ENCODE results near the gene FADS6.

DNA sequence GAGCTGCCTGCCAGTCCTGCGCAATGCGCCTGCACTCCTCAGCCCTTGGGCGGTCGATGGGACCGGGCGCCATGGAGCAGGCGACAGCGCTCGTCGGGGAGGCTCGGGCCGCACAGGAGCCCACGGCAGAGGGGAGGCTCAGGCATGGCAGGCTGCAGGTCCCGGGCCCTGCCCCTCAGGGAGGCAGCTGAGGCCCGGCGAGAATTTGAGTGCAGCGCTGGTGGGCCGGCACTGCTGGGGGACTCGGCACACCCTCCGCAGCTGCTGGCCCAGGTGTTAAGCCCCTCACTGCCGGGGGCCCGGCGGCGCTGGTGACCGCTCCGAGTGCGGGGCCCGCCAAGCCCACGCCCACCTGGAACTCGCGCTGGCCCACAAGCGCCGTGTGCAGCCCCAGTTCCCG lies 13.6 kb upstream of the FADS6 start:
- TF ChIP-seq POLR2A (IDR thresholded peaks at IDR 0.05; ENCODE audit: low read depth, low read length) (no peak), POLR2AphosphoS5 (IDR thresholded peaks at IDR 0.05; ENCODE audit: insufficient read depth, low read depth, low read length) (no peak), EZH2 (IDR thresholded peaks at IDR 0.05; ENCODE audit: borderline replicate concordance, low read depth, low read length, severe bottlenecking) (no peak), FOS (IDR thresholded peaks at IDR 0.05; ENCODE audit: borderline replicate concordance, insufficient read depth, low read length) (no peak)
- TF ChIP-seq, protein P1, sequence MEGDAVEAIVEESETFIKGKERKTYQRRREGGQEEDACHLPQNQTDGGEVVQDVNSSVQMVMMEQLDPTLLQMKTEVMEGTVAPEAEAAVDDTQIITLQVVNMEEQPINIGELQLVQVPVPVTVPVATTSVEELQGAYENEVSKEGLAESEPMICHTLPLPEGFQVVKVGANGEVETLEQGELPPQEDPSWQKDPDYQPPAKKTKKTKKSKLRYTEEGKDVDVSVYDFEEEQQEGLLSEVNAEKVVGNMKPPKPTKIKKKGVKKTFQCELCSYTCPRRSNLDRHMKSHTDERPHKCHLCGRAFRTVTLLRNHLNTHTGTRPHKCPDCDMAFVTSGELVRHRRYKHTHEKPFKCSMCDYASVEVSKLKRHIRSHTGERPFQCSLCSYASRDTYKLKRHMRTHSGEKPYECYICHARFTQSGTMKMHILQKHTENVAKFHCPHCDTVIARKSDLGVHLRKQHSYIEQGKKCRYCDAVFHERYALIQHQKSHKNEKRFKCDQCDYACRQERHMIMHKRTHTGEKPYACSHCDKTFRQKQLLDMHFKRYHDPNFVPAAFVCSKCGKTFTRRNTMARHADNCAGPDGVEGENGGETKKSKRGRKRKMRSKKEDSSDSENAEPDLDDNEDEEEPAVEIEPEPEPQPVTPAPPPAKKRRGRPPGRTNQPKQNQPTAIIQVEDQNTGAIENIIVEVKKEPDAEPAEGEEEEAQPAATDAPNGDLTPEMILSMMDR (IDR thresholded peaks at IDR 0.05; ENCODE audit: extremely low read depth in 1 of 2, insufficient read depth in 1 of 2, low read depth in 1 of 2, low read length in 2 of 2): no peak
- TF ChIP-seq, protein P2, sequence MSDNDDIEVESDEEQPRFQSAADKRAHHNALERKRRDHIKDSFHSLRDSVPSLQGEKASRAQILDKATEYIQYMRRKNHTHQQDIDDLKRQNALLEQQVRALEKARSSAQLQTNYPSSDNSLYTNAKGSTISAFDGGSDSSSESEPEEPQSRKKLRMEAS (IDR thresholded peaks at IDR 0.05; ENCODE audit: insufficient read depth, insufficient read length): no peak

All from endothelial cell of umbilical vein (primary cell).